ENCODE data around the gene UGT1A8.

Gene UGT1A8

GRCh38 chr2:233778030-233778429 is 160.6 kb downstream of the UGT1A8 start, which contains the start of gene MROH2A:
MROH2A (plus strand) TSS chr2:233778330; CDS start chr2:233779359, 1,029 bp downstream.
- Histone ChIP-seq H4K8ac (ENCODE audit: low read depth, low read length) (peak within 1 kb of the TSS; percentile 26), H3K4me1 (ENCODE audit: control insufficient read depth in 2 of 2, insufficient read depth in 1 of 2, low read depth in 1 of 2, low read length in 2 of 2) (no peaks in the 10 kb centered on the region), H3K23ac (ENCODE audit: low read depth, low read length, poor library complexity) (no peak within 1 kb of the TSS), H3K27ac (replicated peaks; ENCODE audit: low read length) (no peak within 1 kb of the TSS), H3K9ac (ENCODE audit: low read depth, low read length, poor library complexity) (no peak within 1 kb of the TSS), H3K4ac (ENCODE audit: low read length) (no peak within 1 kb of the TSS), H3K36me3 (replicated peaks in 1 of 2; ENCODE audit: control insufficient read depth in 2 of 2, insufficient read depth in 2 of 2, low read length in 2 of 2) (no peaks in the 10 kb centered on the region), H3K27me3 (ENCODE audit: control insufficient read depth in 3 of 3, insufficient read depth in 3 of 3, low read depth in 1 of 3, low read length in 3 of 3) (peaks cover 0 to 2% (median 0%) of the 10 kb centered on the region in 3 experiments), H3K9me3 (replicated peaks in 1 of 2; ENCODE audit: control insufficient read depth in 2 of 2, insufficient read depth in 1 of 2, low read depth in 1 of 2, low read length in 2 of 2) (peaks cover 4 to 6% of the 10 kb centered on the region in 2 donors), H3K14ac (ENCODE audit: low read length) (no peak within 1 kb of the TSS), H2BK15ac (ENCODE audit: low read length) (no peak within 1 kb of the TSS), H3K18ac (ENCODE audit: low read length) (no peak within 1 kb of the TSS), H2BK120ac (ENCODE audit: low read depth, low read length) (no peak within 1 kb of the TSS), H3K4me2 (ENCODE audit: insufficient read depth, low read length, poor library complexity, severe bottlenecking) (no peak within 1 kb of the TSS), H2BK12ac (ENCODE audit: low read length) (no peak within 1 kb of the TSS), H3K4me3 (ENCODE audit: low read length in 2 of 2) (no peak within 1 kb of the TSS), H2AK5ac (ENCODE audit: low read depth, low read length) (no peak within 1 kb of the TSS), H2AFZ (ENCODE audit: low read length) (no peak within 1 kb of the TSS), H2BK5ac (ENCODE audit: low read length) (no peak within 1 kb of the TSS), H3K79me1 (ENCODE audit: low read depth, low read length) (no peaks in the 10 kb centered on the region), H4K91ac (ENCODE audit: low read depth, low read length, poor library complexity) (no peak within 1 kb of the TSS)
- no peak for DNase-seq (ENCODE audit: low spot score)
- no CpG with 5 or more reads among the region's 2 CpGs for WGBS, 2 donors (ENCODE audit: extremely low coverage in 2 of 2, insufficient read length in 2 of 2, insufficient replicate concordance in 1 of 2)

- Histone ChIP-seq H3K4ac (ENCODE audit: low read length) (no peak overlapping the region), H2BK15ac (ENCODE audit: low read length) (no peak overlapping the region), H3K36me3 (replicated peaks in 1 of 2; ENCODE audit: control insufficient read depth in 2 of 2, insufficient read depth in 2 of 2, low read length in 2 of 2) (no peaks in the 10 kb centered on the region), H3K79me1 (ENCODE audit: low read depth, low read length) (no peaks in the 10 kb centered on the region), H3K4me2 (ENCODE audit: insufficient read depth, low read length, poor library complexity, severe bottlenecking) (no peak overlapping the region), H4K91ac (ENCODE audit: low read depth, low read length, poor library complexity) (no peak overlapping the region), H2AK5ac (ENCODE audit: low read depth, low read length) (no peak overlapping the region), H3K4me1 (ENCODE audit: control insufficient read depth in 2 of 2, insufficient read depth in 1 of 2, low read depth in 1 of 2, low read length in 2 of 2) (no peaks in the 10 kb centered on the region), H3K9ac (ENCODE audit: low read depth, low read length, poor library complexity) (peak overlapping the region; percentile 55), H2BK120ac (ENCODE audit: low read depth, low read length) (no peak overlapping the region), H3K18ac (ENCODE audit: low read length) (no peak overlapping the region), H2AFZ (ENCODE audit: low read length) (no peak overlapping the region), H4K8ac (ENCODE audit: low read depth, low read length) (no peak overlapping the region), H3K23ac (ENCODE audit: low read depth, low read length, poor library complexity) (no peak overlapping the region), H3K27me3 (ENCODE audit: control insufficient read depth in 3 of 3, insufficient read depth in 3 of 3, low read depth in 1 of 3, low read length in 3 of 3) (peaks cover 0 to 2% (median 0%) of the 10 kb centered on the region in 3 experiments), H3K9me3 (replicated peaks in 1 of 2; ENCODE audit: control insufficient read depth in 2 of 2, insufficient read depth in 1 of 2, low read depth in 1 of 2, low read length in 2 of 2) (peaks cover 4 to 6% of the 10 kb centered on the region in 2 donors), H2BK12ac (ENCODE audit: low read length) (no peak overlapping the region), H3K4me3 (ENCODE audit: low read length in 2 of 2) (peak overlapping the region in 1 of 2 donors; percentile 62), H3K14ac (ENCODE audit: low read length) (no peak overlapping the region), H3K27ac (replicated peaks; ENCODE audit: low read length) (no peak overlapping the region), H2BK5ac (ENCODE audit: low read length) (no peak overlapping the region)
- no peak for DNase-seq (ENCODE audit: low spot score)
- no CpG with 5 or more reads among the region's 4 CpGs for WGBS, 2 donors (ENCODE audit: extremely low coverage in 2 of 2, insufficient read length in 2 of 2, insufficient replicate concordance in 1 of 2)
Observed at GRCh38 chr2:233779722-233780121, 162.3 kb downstream of the UGT1A8 start.

GRCh38 chr2:233780771-233781170 is 163.3 kb downstream of the UGT1A8 start:
- WGBS, 2 donors (ENCODE audit: extremely low coverage in 2 of 2, insufficient read length in 2 of 2, insufficient replicate concordance in 1 of 2), result 100% methylated on average over 1 of the region's 4 CpGs; no CpG with 5 or more reads in 1 of the 2 donors
- DNase-seq (ENCODE audit: low spot score), result no peak
- no peak overlapping the region for H3K18ac ChIP-seq (ENCODE audit: low read length)

GRCh38 chr2:233789554-233789953 is 172.1 kb downstream of the UGT1A8 start:
- WGBS, 2 donors (ENCODE audit: extremely low coverage in 2 of 2, insufficient read length in 2 of 2, insufficient replicate concordance in 1 of 2), result no CpG with 5 or more reads among the region's 7 CpGs
- no peak overlapping the region for H3K4me3 ChIP-seq (ENCODE audit: low read length in 2 of 2)

More at GRCh38 chr2:233780771-233781170, 163.3 kb downstream of the UGT1A8 start:
- Histone ChIP-seq H3K4ac (ENCODE audit: low read length) (no peak overlapping the region), H2AFZ (ENCODE audit: low read length) (no peak overlapping the region), H4K8ac (ENCODE audit: low read depth, low read length) (no peak overlapping the region), H3K4me3 (ENCODE audit: low read length in 2 of 2) (no peak overlapping the region), H3K9me3 (replicated peaks in 1 of 2; ENCODE audit: control insufficient read depth in 2 of 2, insufficient read depth in 1 of 2, low read depth in 1 of 2, low read length in 2 of 2) (peaks cover 4% of the 10 kb centered on the region in 2 donors), H3K23ac (ENCODE audit: low read depth, low read length, poor library complexity) (no peak overlapping the region), H2BK120ac (ENCODE audit: low read depth, low read length) (no peak overlapping the region), H2BK5ac (ENCODE audit: low read length) (no peak overlapping the region), H3K14ac (ENCODE audit: low read length) (no peak overlapping the region), H3K27ac (replicated peaks; ENCODE audit: low read length) (no peak overlapping the region), H3K36me3 (replicated peaks in 1 of 2; ENCODE audit: control insufficient read depth in 2 of 2, insufficient read depth in 2 of 2, low read length in 2 of 2) (no peaks in the 10 kb centered on the region), H4K91ac (ENCODE audit: low read depth, low read length, poor library complexity) (no peak overlapping the region), H3K4me2 (ENCODE audit: insufficient read depth, low read length, poor library complexity, severe bottlenecking) (no peak overlapping the region), H3K79me1 (ENCODE audit: low read depth, low read length) (no peaks in the 10 kb centered on the region), H2BK15ac (ENCODE audit: low read length) (no peak overlapping the region), H2AK5ac (ENCODE audit: low read depth, low read length) (no peak overlapping the region), H2BK12ac (ENCODE audit: low read length) (no peak overlapping the region), H3K9ac (ENCODE audit: low read depth, low read length, poor library complexity) (no peak overlapping the region), H3K4me1 (ENCODE audit: control insufficient read depth in 2 of 2, insufficient read depth in 1 of 2, low read depth in 1 of 2, low read length in 2 of 2) (no peaks in the 10 kb centered on the region), H3K27me3 (ENCODE audit: control insufficient read depth in 3 of 3, insufficient read depth in 3 of 3, low read depth in 1 of 3, low read length in 3 of 3) (peaks cover 0 to 2% (median 0%) of the 10 kb centered on the region in 3 experiments)

More at GRCh38 chr2:233789554-233789953, 172.1 kb downstream of the UGT1A8 start:
- Histone ChIP-seq H4K8ac (ENCODE audit: low read depth, low read length) (no peak overlapping the region), H3K79me1 (ENCODE audit: low read depth, low read length) (no peaks in the 10 kb centered on the region), H3K14ac (ENCODE audit: low read length) (no peak overlapping the region), H3K9ac (ENCODE audit: low read depth, low read length, poor library complexity) (no peak overlapping the region), H3K27ac (replicated peaks; ENCODE audit: low read length) (no peak overlapping the region), H3K27me3 (ENCODE audit: control insufficient read depth in 3 of 3, insufficient read depth in 3 of 3, low read depth in 1 of 3, low read length in 3 of 3) (peaks cover 0 to 2% (median 0%) of the 10 kb centered on the region in 3 experiments), H2BK120ac (ENCODE audit: low read depth, low read length) (no peak overlapping the region), H2BK5ac (ENCODE audit: low read length) (no peak overlapping the region), H3K18ac (ENCODE audit: low read length) (no peak overlapping the region), H3K4me2 (ENCODE audit: insufficient read depth, low read length, poor library complexity, severe bottlenecking) (no peak overlapping the region), H2AK5ac (ENCODE audit: low read depth, low read length) (no peak overlapping the region), H3K4ac (ENCODE audit: low read length) (no peak overlapping the region), H3K9me3 (replicated peaks in 1 of 2; ENCODE audit: control insufficient read depth in 2 of 2, insufficient read depth in 1 of 2, low read depth in 1 of 2, low read length in 2 of 2) (peaks cover 0 to 1% of the 10 kb centered on the region in 2 donors), H2BK15ac (ENCODE audit: low read length) (no peak overlapping the region), H3K36me3 (replicated peaks in 1 of 2; ENCODE audit: control insufficient read depth in 2 of 2, insufficient read depth in 2 of 2, low read length in 2 of 2) (no peaks in the 10 kb centered on the region), H2BK12ac (ENCODE audit: low read length) (no peak overlapping the region), H2AFZ (ENCODE audit: low read length) (no peak overlapping the region), H3K4me1 (ENCODE audit: control insufficient read depth in 2 of 2, insufficient read depth in 1 of 2, low read depth in 1 of 2, low read length in 2 of 2) (no peaks in the 10 kb centered on the region), H4K91ac (ENCODE audit: low read depth, low read length, poor library complexity) (no peak overlapping the region), H3K23ac (ENCODE audit: low read depth, low read length, poor library complexity) (no peak overlapping the region)
- DNase-seq (ENCODE audit: low spot score), result no peak

Measured in neuronal stem cell (in vitro differentiated cells).